PC-3 (cell line): ENCODE measurements around the gene MTF1. TPM values are rescaled to one million over a fixed set of nuclear protein-coding genes. Genes with fewer than 3 reads are reported as not detected.

Experiments
- ATAC-seq: fragments of 200-7000 bp; cut with Tn5 transposase; 2 replicates; pipeline ENCODE4 v1.9.1; 2020; ENCODE audit warnings: mild to moderate bottlenecking, moderate library complexity
- BruUV-seq: library from RNA; stranded (reverse); fragments of 400-500 nt; replicated peaks from 2 replicates; lab custom pipeline; 2021; lab: Mats Ljungman, UMichigan
- CTCF ChIA-PET: fragments of 300-600 bp; sonication (Branson Sonifier 250); formaldehyde crosslinking; loops from one replicate; lab custom pipeline; 2022; ENCODE audit warnings: antibody characterized with exemption; lab: Charles Lee
- POLR2A ChIA-PET: fragments of 300-600 bp; sonication (Branson Sonifier 250); formaldehyde crosslinking; loops from one replicate; lab custom pipeline; 2022; ENCODE audit warnings: antibody characterized with exemption; ENCODE audit not compliant: unreplicated experiment; lab: Charles Lee
- DNase-seq: peaks from one replicate; pipeline ENCODE4 v3.0.0-alpha.2; 2015
- H2AFZ ChIP-seq: fragments of 300-600 bp; sonication (generic); 2 replicates; pipeline ENCODE4 v1.6.0; 2016; ENCODE audit warnings: antibody characterized with exemption, low read length
- H3F3A ChIP-seq: fragments of 300-600 bp; sonication (generic); one replicate; pipeline ENCODE4 v1.6.0; 2017; ENCODE audit warnings: antibody characterized with exemption, low read length, control low read depth, mild to moderate bottlenecking; ENCODE audit not compliant: unreplicated experiment
- H3K27ac ChIP-seq: fragments of 300-600 bp; sonication (generic); 2 replicates; pipeline ENCODE4 v1.5.1; 2016; ENCODE audit warnings: mild to moderate bottlenecking, low read length
- H3K27me3 ChIP-seq: fragments of 300-600 bp; sonication (generic); 2 replicates; pipeline ENCODE4 v1.6.1; 2016; ENCODE audit warnings: low read length, mixed read lengths
- H3K36me3 ChIP-seq: fragments of 300-600 bp; sonication (generic); 2 replicates; pipeline ENCODE4 v1.6.1; 2016; ENCODE audit warnings: low read depth, mixed run types, low read length, mixed read lengths
- H3K4me1 ChIP-seq: fragments of 300-600 bp; sonication (generic); 2 replicates; pipeline ENCODE4 v1.5.1; 2016; ENCODE audit warnings: low read length; ENCODE audit not compliant: insufficient read depth
- H3K4me2 ChIP-seq: fragments of 300-600 bp; sonication (generic); 2 replicates; pipeline ENCODE4 v1.6.0; 2016; ENCODE audit warnings: low read length
- H3K4me3 ChIP-seq: fragments of 300-600 bp; sonication (generic); 2 replicates; pipeline ENCODE4 v1.5.1; 2016; ENCODE audit warnings: mild to moderate bottlenecking, low read length, mixed read lengths
- H3K79me2 ChIP-seq: fragments of 300-600 bp; sonication (generic); 2 replicates; pipeline ENCODE4 v1.6.1; 2017; ENCODE audit warnings: low read length, mixed read lengths
- H3K9ac ChIP-seq: fragments of 300-600 bp; sonication (generic); 2 replicates; pipeline ENCODE4 v1.6.0; 2016; ENCODE audit warnings: mild to moderate bottlenecking, low read length
- H3K9me2 ChIP-seq: fragments of 300-600 bp; sonication (generic); replicated peaks from 2 replicates; pipeline ENCODE4 v1.6.1; 2016; ENCODE audit warnings: mixed run types, low read length, mixed read lengths
- H3K9me3 ChIP-seq: fragments of 300-600 bp; sonication (generic); 2 replicates; pipeline ENCODE4 v1.6.1; 2016; ENCODE audit warnings: low read length, mixed read lengths
- H4K20me1 ChIP-seq: fragments of 300-600 bp; sonication (generic); 2 replicates; pipeline ENCODE4 v1.6.1; 2016; ENCODE audit warnings: low read length, mixed read lengths
- CTCF ChIP-seq: fragments of 300-600 bp; sonication (generic); conservative IDR thresholded peaks from 2 replicates; pipeline ENCODE4 v1.5.1; 2017; ENCODE audit warnings: antibody characterized with exemption, low read depth, mild to moderate bottlenecking, low read length
- EZH2 ChIP-seq: fragments of 300-600 bp; sonication (generic); IDR thresholded peaks from one replicate; pipeline ENCODE4 v1.6.1; 2017; ENCODE audit warnings: antibody characterized with exemption, mild to moderate bottlenecking, low read length; ENCODE audit not compliant: unreplicated experiment
- EZH2phosphoT487 ChIP-seq: fragments of 300-600 bp; sonication (generic); IDR thresholded peaks from 2 replicates; pipeline ENCODE4 v1.6.1; 2018; ENCODE audit warnings: mild to moderate bottlenecking, antibody characterized with exemption, low read length, borderline replicate concordance
- intact Hi-C: fragments of 100-400 bp; cut with micrococcal nuclease; formaldehyde crosslinking; loops from 2 replicates; pipeline ENCODE4 v1.9.0; 2023
- total RNA-seq: library from RNA; depleted of rRNA; stranded (reverse); fragments of >200 nt; gene quantifications from 2 replicates; pipeline ENCODE4 v1.2.3, GENCODE V29; 2014; rRNA removed

The MTF1 gene
- total RNA-seq, 1 experiment from 2014 or later: 5.4 TPM

DNA sequence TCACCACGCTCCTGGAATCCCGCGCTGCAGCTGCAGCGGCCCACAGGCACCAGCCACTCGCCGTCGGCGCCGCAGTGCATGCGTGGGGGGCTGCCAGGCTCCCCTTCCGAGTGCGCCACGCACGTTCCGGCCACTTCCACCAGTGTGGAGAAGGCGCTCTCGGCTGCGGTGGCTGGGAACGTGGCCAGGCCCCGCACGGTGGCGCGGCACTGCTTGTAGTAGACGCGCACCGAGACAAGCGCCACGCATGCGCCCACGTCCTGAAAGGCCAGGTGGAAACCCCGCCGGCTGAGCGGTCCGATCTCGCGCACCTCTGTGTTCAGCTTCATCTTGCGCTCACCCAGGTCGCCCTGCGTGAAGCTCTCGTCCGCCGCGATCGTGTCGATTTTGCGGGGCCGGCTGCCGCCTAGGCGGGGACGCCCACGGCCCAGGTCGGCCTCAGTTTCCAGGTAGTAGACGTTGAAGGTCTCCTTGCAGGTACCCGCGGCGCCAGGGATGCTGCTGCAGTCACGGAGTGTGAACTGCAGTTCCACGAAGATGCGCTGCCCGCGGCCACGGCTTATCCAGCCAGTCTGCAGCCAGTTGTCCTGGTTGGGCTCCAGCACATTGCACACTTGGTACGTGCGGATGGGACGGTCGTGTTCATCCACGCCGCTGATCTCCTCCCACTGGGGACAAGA is 97.8 kb downstream of the MTF1 start:
- ChIA-PET CTCF (no interaction called here), POLR2A (no interaction called here)
- H3K27me3 ChIP-seq: peaks cover 28% of the 10 kb centered on the region
- no peaks in the 10 kb centered on the region for H3K9me3 ChIP-seq
- H2AFZ ChIP-seq: no peak overlapping the region
- no peak for DNase-seq
- no peak for ATAC-seq
- H3K9me2 ChIP-seq: no peaks in the 10 kb centered on the region
- H3K27ac ChIP-seq: no peak overlapping the region
- H3K9ac ChIP-seq: no peak overlapping the region
- intact Hi-C loops: no loop called here
- H4K20me1 ChIP-seq: no peaks in the 10 kb centered on the region
- peaks cover 6% of the 10 kb centered on the region for H3K4me1 ChIP-seq
- no TSS peak for BruUV-seq
- no peaks in the 10 kb centered on the region for H3K36me3 ChIP-seq
- no peaks in the 10 kb centered on the region for H3K79me2 ChIP-seq
- no peaks in the 10 kb centered on the region for H3F3A ChIP-seq
- no peak overlapping the region for H3K4me3 ChIP-seq
- no peak overlapping the region for H3K4me2 ChIP-seq
- TF ChIP-seq EZH2 (no peak), CTCF (no peak), EZH2phosphoT487 (no peak)

Other genes with a start within 250 kb of the MTF1 start
- gene RSPO1, start 224.7 kb downstream of the MTF1 start, total RNA-seq: not detected in 2 replicates
- gene CDCA8, start 167.1 kb downstream of the MTF1 start, total RNA-seq: 30.1 and 31.8 TPM in 2 replicates
- 1.8 and 3.5 TPM in 2 replicates for gene EPHA10, start 94.5 kb downstream of the MTF1 start, total RNA-seq
- 47.6 and 54.1 TPM in 2 replicates for gene MANEAL, start 65.7 kb downstream of the MTF1 start, total RNA-seq
- 70.1 and 72.5 TPM in 2 replicates for gene C1orf122, start 51.8 kb downstream of the MTF1 start, total RNA-seq
- gene YRDC, start 51.4 kb downstream of the MTF1 start, total RNA-seq: 41.8 and 51.9 TPM in 2 replicates
- 10.5 and 12.1 TPM in 2 replicates for gene INPP5B, start 87.5 kb upstream of the MTF1 start, total RNA-seq
- 103 and 142 TPM in 2 replicates for gene SF3A3, start 130.4 kb upstream of the MTF1 start, total RNA-seq
- gene FHL3, start 145.9 kb upstream of the MTF1 start, total RNA-seq: 3.6 and 6.3 TPM in 2 replicates
- gene UTP11, start 153.1 kb upstream of the MTF1 start, total RNA-seq: 33.8 and 48.1 TPM in 2 replicates
- not detected in 2 replicates for gene POU3F1, start 187.2 kb upstream of the MTF1 start, total RNA-seq